HepG2 (cell line): ENCODE data around the gene RAD52. TPM values are rescaled to one million over a fixed set of nuclear protein-coding genes. Genes with fewer than 3 reads are reported as not detected.
A peak's percentile ranks its signal among the peaks of the same experiment; 100 is the strongest.

ENCODE experiments used
- ARNTL ChIP-seq: sonication (generic); formaldehyde crosslinking; IDR thresholded peaks from 2 replicates; pipeline ENCODE4 v1.4.0; 2020; ENCODE audit warnings: mild to moderate bottlenecking, missing genetic modification reagents
- GABPB1 ChIP-seq: IDR thresholded peaks from 2 replicates; pipeline ENCODE4 v1.6.1; 2016; ENCODE audit warnings: mild to moderate bottlenecking, missing genetic modification reagents, moderate library complexity, missing compliant biosample characterization
- MBNL3 ChIP-seq: fragments of 250-450 bp; sonication (Bioruptor Pico); conservative IDR thresholded peaks from 2 replicates; pipeline ENCODE4 v1.8.0; 2022; ENCODE audit warnings: mild to moderate bottlenecking, inconsistent platforms
- MEF2D ChIP-seq: sonication (generic); formaldehyde crosslinking; IDR thresholded peaks from 2 replicates; pipeline ENCODE4 v1.5.1; 2020; ENCODE audit warnings: mild to moderate bottlenecking, missing genetic modification reagents
- PHF5A ChIP-seq: IDR thresholded peaks from one replicate; pipeline ENCODE4 v1.6.1; 2018; ENCODE audit warnings: low read depth, missing genetic modification reagents; ENCODE audit not compliant: unreplicated experiment
- RBAK ChIP-seq: sonication (generic); formaldehyde crosslinking; IDR thresholded peaks from 2 replicates; pipeline ENCODE4 v1.5.1; 2020; ENCODE audit warnings: mild to moderate bottlenecking, missing genetic modification reagents
- RBM39 ChIP-seq: fragments of 200-400 bp; formaldehyde crosslinking; IDR thresholded peaks from one replicate; pipeline ENCODE4 v1.6.1; 2018; ENCODE audit warnings: antibody characterized with exemption, mild to moderate bottlenecking, low read depth, low read length; ENCODE audit not compliant: poor library complexity, severe bottlenecking
- RXRA ChIP-seq: sonication (generic); formaldehyde crosslinking; IDR thresholded peaks from 2 replicates; pipeline ENCODE4 v1.5.1; 2020; ENCODE audit warnings: missing genetic modification reagents
- SKI ChIP-seq: fragments of 450-650 bp; IDR thresholded peaks from one replicate; pipeline ENCODE4 v1.6.1; 2018; ENCODE audit warnings: mild to moderate bottlenecking; ENCODE audit not compliant: partially characterized antibody
- TRIM24 ChIP-seq: sonication (generic); formaldehyde crosslinking; IDR thresholded peaks from 2 replicates; pipeline ENCODE4 v1.8.0; 2022; ENCODE audit warnings: mild to moderate bottlenecking, missing genetic modification reagents
- U2AF2 ChIP-seq: fragments of 200-400 bp; formaldehyde crosslinking; IDR thresholded peaks from 2 replicates; pipeline ENCODE4 v1.6.1; 2017; ENCODE audit warnings: low read depth, mild to moderate bottlenecking, low read length
- YEATS2 ChIP-seq: sonication (generic); formaldehyde crosslinking; IDR thresholded peaks from 2 replicates; pipeline ENCODE4 v1.4.0; 2020; ENCODE audit warnings: missing genetic modification reagents, borderline replicate concordance
- YEATS4 ChIP-seq: sonication (generic); formaldehyde crosslinking; IDR thresholded peaks from 2 replicates; pipeline ENCODE4 v1.4.0; 2020; ENCODE audit warnings: missing genetic modification reagents, borderline replicate concordance
- ZNF335 ChIP-seq: sonication (generic); formaldehyde crosslinking; IDR thresholded peaks from 2 replicates; pipeline ENCODE4 v1.4.0; 2020; ENCODE audit warnings: missing genetic modification reagents
- ZNF496 ChIP-seq: sonication (generic); formaldehyde crosslinking; IDR thresholded peaks from 2 replicates; pipeline ENCODE4 v1.8.1; 2023; ENCODE audit warnings: mild to moderate bottlenecking, moderate library complexity, missing genetic modification reagents; ENCODE audit not compliant: insufficient replicate concordance
- ZNF674 ChIP-seq: sonication (generic); formaldehyde crosslinking; IDR thresholded peaks from 2 replicates; pipeline ENCODE4 v1.5.0; 2020; ENCODE audit warnings: low read depth, mild to moderate bottlenecking, missing genetic modification reagents
- ZNF713 ChIP-seq: sonication (generic); formaldehyde crosslinking; IDR thresholded peaks from 2 replicates; pipeline ENCODE4 v1.4.0; 2020; ENCODE audit warnings: mild to moderate bottlenecking, missing genetic modification reagents
- ZNF775 ChIP-seq: sonication (generic); formaldehyde crosslinking; IDR thresholded peaks from 2 replicates; pipeline ENCODE4 v1.4.0; 2020; ENCODE audit warnings: missing genetic modification reagents, mild to moderate bottlenecking, moderate library complexity, borderline replicate concordance
- ZSCAN30 ChIP-seq: sonication (generic); formaldehyde crosslinking; IDR thresholded peaks from 2 replicates; pipeline ENCODE4 v1.5.0; 2020; ENCODE audit warnings: mild to moderate bottlenecking, missing genetic modification reagents
- polyA plus RNA-seq, 8 experiments: library from polyadenylated mRNA; depleted of rRNA in 3 of 8; stranded (reverse) in 7 of 8; unstranded in 1 of 8; fragments of >200 nt; fragmentation: Illumina TruSeq in 4 of 8; extraction: Trizol in 4 of 8; gene quantifications; 2 replicates each; pipeline versions ENCODE4 v1.2.1 to v1.2.3, GENCODE V29; 2011 to 2016; ENCODE audit warnings: low read depth in 4 of 8, missing spikeins in 1 of 8, mixed read lengths in 1 of 8; ENCODE audit not compliant: insufficient read depth in 1 of 8
- total RNA-seq, 5 experiments: library from RNA; depleted of rRNA; stranded (reverse); fragments of >200 nt; fragmentation: Illumina TruSeq; extraction: Trizol; gene quantifications; 2 replicates each; pipeline ENCODE4 v1.2.3, GENCODE V29; 2016; ENCODE audit warnings: low read depth in 1 of 5
- TF ChIP-seq, protein P1 (sequence below): sonication (generic); formaldehyde crosslinking; IDR thresholded peaks from 2 replicates; pipeline ENCODE4 v1.9.0; 2022; ENCODE audit warnings: low read depth, missing genetic modification reagents
- TF ChIP-seq, protein P2 (sequence below): sonication (generic); formaldehyde crosslinking; IDR thresholded peaks from 2 replicates; pipeline ENCODE4 v1.5.0; 2020; ENCODE audit warnings: missing genetic modification reagents
- TF ChIP-seq, protein P3 (sequence below): sonication (generic); formaldehyde crosslinking; IDR thresholded peaks from 2 replicates; pipeline ENCODE4 v1.4.0; 2020; ENCODE audit warnings: missing genetic modification reagents; ENCODE audit errors: not compliant biosample characterization
- TF ChIP-seq, protein P4 (sequence below): fragments of 450-650 bp; IDR thresholded peaks from 2 replicates; pipeline ENCODE4 v1.6.1; 2017

RAD52 gene
- total and polyA plus RNA-seq, 2 of the 13 experiments (the other 11 are each of a cell fraction or from before 2014, with no cell fraction given) = 14.3 to 19.9 TPM

DNA sequence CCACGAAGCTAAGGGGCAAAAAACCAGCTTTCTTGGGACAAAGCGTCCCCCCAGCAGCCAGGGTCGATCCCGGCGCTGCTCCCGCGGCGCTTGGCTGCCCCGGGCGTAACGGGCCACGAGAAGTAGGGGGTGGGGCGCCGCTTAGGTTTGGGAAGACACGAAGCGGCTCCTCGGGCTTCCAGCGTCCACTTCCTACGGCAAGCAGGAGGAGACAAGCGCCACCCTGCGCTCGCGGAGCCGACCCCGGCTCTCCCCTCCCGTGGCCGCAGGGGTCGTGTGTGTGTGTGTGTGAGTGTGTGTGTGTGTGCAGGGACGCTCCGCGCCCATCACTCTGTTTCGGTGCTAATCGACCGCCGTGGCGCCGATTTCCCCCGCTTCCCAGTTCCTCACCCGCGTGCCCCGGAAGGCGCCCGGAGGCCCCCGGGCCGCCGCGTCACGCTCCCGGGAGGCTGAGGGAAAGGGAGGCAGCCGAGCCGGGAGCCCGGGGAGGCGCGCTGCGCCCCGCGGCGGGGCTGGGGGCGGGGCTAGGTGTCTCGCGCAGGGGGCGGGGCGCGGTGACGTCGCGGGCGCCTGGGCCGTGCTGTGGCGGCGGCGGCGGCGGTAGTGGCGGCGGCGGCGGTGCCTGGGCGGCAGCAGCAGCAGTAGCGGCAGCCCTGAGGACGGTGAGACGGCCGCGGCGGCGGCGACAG lies 41.3 kb upstream of the RAD52 start, which contains the start of gene ERC1 (continued):
- peak; percentile 87 for TF ChIP-seq GABPB1 (CRISPR knock-in tag)
- peak; percentile 74; the same call in 1 of the 2 replicates for TF ChIP-seq RXRA (CRISPR knock-in tag)
- TF ChIP-seq, protein P1, sequence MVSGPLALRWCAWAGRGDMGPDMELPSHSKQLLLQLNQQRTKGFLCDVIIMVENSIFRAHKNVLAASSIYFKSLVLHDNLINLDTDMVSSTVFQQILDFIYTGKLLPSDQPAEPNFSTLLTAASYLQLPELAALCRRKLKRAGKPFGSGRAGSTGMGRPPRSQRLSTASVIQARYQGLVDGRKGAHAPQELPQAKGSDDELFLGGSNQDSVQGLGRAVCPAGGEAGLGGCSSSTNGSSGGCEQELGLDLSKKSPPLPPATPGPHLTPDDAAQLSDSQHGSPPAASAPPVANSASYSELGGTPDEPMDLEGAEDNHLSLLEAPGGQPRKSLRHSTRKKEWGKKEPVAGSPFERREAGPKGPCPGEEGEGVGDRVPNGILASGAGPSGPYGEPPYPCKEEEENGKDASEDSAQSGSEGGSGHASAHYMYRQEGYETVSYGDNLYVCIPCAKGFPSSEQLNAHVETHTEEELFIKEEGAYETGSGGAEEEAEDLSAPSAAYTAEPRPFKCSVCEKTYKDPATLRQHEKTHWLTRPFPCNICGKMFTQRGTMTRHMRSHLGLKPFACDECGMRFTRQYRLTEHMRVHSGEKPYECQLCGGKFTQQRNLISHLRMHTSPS (CRISPR knock-in tag) = no peak
- TF ChIP-seq MEF2D (CRISPR knock-in tag) = no peak; the same call in 1 of the 2 replicates
- TF ChIP-seq MBNL3 (CRISPR knock-in tag) = no peak
- TF ChIP-seq ARNTL (CRISPR knock-in tag) = 0 out of 2 replicates have a peak, but pooled peaks have one; percentile 21
- TF ChIP-seq ZNF775 = 0 out of 2 replicates have a peak, but pooled peaks have one; percentile 53
- peak; percentile 81 for TF ChIP-seq RBM39
- peak; percentile 65; the same call in 1 of the 2 replicates for TF ChIP-seq ZNF335 (CRISPR knock-in tag)
- TF ChIP-seq ZSCAN30 (CRISPR knock-in tag) = no peak
- TF ChIP-seq YEATS4 (CRISPR knock-in tag) = peak; percentile 96
- no peak for TF ChIP-seq TRIM24
- TF ChIP-seq ZNF713 (CRISPR knock-in tag) = no peak
- TF ChIP-seq RBAK = no peak
- TF ChIP-seq, protein P2, sequence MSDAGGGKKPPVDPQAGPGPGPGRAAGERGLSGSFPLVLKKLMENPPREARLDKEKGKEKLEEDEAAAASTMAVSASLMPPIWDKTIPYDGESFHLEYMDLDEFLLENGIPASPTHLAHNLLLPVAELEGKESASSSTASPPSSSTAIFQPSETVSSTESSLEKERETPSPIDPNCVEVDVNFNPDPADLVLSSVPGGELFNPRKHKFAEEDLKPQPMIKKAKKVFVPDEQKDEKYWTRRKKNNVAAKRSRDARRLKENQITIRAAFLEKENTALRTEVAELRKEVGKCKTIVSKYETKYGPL (CRISPR knock-in tag) = no peak
- TF ChIP-seq U2AF2 = no peak
- no peak for TF ChIP-seq ZNF496 (CRISPR knock-in tag)
- no peak for TF ChIP-seq ZNF674 (CRISPR knock-in tag)
- TF ChIP-seq PHF5A (CRISPR knock-in tag) = no peak
- peak; percentile 23 for TF ChIP-seq SKI
- TF ChIP-seq, protein P3, sequence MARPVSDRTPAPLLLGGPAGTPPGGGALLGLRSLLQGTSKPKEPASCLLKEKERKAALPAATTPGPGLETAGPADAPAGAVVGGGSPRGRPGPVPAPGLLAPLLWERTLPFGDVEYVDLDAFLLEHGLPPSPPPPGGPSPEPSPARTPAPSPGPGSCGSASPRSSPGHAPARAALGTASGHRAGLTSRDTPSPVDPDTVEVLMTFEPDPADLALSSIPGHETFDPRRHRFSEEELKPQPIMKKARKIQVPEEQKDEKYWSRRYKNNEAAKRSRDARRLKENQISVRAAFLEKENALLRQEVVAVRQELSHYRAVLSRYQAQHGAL (CRISPR knock-in tag) = no peak
- TF ChIP-seq YEATS2 (CRISPR knock-in tag) = peak; percentile 69; the same call in 1 of the 2 replicates
- TF ChIP-seq, protein P4, sequence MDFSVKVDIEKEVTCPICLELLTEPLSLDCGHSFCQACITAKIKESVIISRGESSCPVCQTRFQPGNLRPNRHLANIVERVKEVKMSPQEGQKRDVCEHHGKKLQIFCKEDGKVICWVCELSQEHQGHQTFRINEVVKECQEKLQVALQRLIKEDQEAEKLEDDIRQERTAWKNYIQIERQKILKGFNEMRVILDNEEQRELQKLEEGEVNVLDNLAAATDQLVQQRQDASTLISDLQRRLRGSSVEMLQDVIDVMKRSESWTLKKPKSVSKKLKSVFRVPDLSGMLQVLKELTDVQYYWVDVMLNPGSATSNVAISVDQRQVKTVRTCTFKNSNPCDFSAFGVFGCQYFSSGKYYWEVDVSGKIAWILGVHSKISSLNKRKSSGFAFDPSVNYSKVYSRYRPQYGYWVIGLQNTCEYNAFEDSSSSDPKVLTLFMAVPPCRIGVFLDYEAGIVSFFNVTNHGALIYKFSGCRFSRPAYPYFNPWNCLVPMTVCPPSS = no peak
